ENCODE results near the gene BAZ2B. TPM values are rescaled to one million over a fixed set of nuclear protein-coding genes. Genes with fewer than 3 reads are reported as not detected.

Gene BAZ2B
- total RNA-seq, 1 experiment from 2014 or later = 19.9 TPM

- no peak for TF ChIP-seq CTCF (IDR thresholded peaks at IDR 0.05 in 2 of 3, conservative IDR thresholded peaks at IDR 0.05 in 1 of 3; ENCODE audit: borderline replicate concordance in 1 of 3, insufficient read depth in 1 of 3, low read depth in 2 of 3, low read length in 2 of 3)
- no peak for TF ChIP-seq MAX (IDR thresholded peaks at IDR 0.05)
- TF ChIP-seq YY1 (IDR thresholded peaks at IDR 0.05; ENCODE audit: extremely low read depth, insufficient replicate concordance, low read depth, low read length) = no peak
- no peak for TF ChIP-seq CBX3 (IDR thresholded peaks at IDR 0.05; ENCODE audit: low read depth)
Observed at GRCh38 chr2:159379181-159379580, 237.2 kb downstream of the BAZ2B start (continued).

- Histone ChIP-seq H3K4me3 (replicated peaks in 1 of 2; ENCODE audit: low read depth in 1 of 2, low read length in 2 of 2) (no peak overlapping the region), H3K9me2 (ENCODE audit: insufficient read depth) (no peaks in the 10 kb centered on the region), H3K4me2 (ENCODE audit: low read length) (no peak overlapping the region), H3K27ac (ENCODE audit: low read depth, low read length) (no peak overlapping the region), H4K20me1 (ENCODE audit: insufficient read depth) (no peaks in the 10 kb centered on the region), H3K9me3 (ENCODE audit: control insufficient read depth in 1 of 2, insufficient read depth in 1 of 2, low read depth in 1 of 2, low read length in 2 of 2) (no peaks in the 10 kb centered on the region), H3K4me1 (ENCODE audit: control insufficient read depth in 1 of 2, insufficient read depth in 2 of 2, low read length in 2 of 2) (no peaks in the 10 kb centered on the region), H3K79me2 (ENCODE audit: insufficient read depth, low read length) (no peaks in the 10 kb centered on the region), H3K36me3 (ENCODE audit: control insufficient read depth in 1 of 2, insufficient read depth in 2 of 2, low read length in 2 of 2) (no peaks in the 10 kb centered on the region), H3K9ac (ENCODE audit: low read length) (no peak overlapping the region), H2AFZ (ENCODE audit: low read depth, low read length, poor library complexity, severe bottlenecking) (no peak overlapping the region), H3K27me3 (ENCODE audit: insufficient read depth, low read length) (no peaks in the 10 kb centered on the region)
- BruUV-seq (replicated peaks) = no TSS peak
- ATAC-seq (no peak), DNase-seq (ENCODE audit: low read depth, low spot score) (no peak)
- RAD21 ChIA-PET (ENCODE audit: low non-redundant PET in 1 of 2, low total read pairs in 2 of 2, uncharacterized antibody in 2 of 2, unreplicated experiment in 2 of 2) = no interaction called here
- CTCF ChIA-PET = no interaction called here
- intact Hi-C loops (cut with micrococcal nuclease) = no loop called here
- TF ChIP-seq ZNF274 (IDR thresholded peaks at IDR 0.05; ENCODE audit: low read depth, low read length) = no peak
- no peak for TF ChIP-seq CEBPB (IDR thresholded peaks at IDR 0.05; ENCODE audit: low read depth)
- TF ChIP-seq FOSL1 (IDR thresholded peaks at IDR 0.05; ENCODE audit: low read depth) = no peak
- no peak for TF ChIP-seq ATF3 (IDR thresholded peaks at IDR 0.05)
- TF ChIP-seq MAX (IDR thresholded peaks at IDR 0.05) = no peak
- no peak for TF ChIP-seq RAD21 (IDR thresholded peaks at IDR 0.05; ENCODE audit: low read depth)
- TF ChIP-seq POLR2AphosphoS5 (IDR thresholded peaks at IDR 0.05; ENCODE audit: low read depth, low read length) = no peak
- no peak for TF ChIP-seq JUND (IDR thresholded peaks at IDR 0.05)
- no peak for TF ChIP-seq EGR1 (IDR thresholded peaks at IDR 0.05; ENCODE audit: low read depth)
- no peak for TF ChIP-seq REST (IDR thresholded peaks at IDR 0.05; ENCODE audit: low read depth)
- TF ChIP-seq EZH2phosphoT487 (IDR thresholded peaks at IDR 0.05; ENCODE audit: borderline replicate concordance) = no peak
- no peak for TF ChIP-seq YY1 (IDR thresholded peaks at IDR 0.05; ENCODE audit: extremely low read depth, insufficient replicate concordance, low read depth, low read length)
- no peak for TF ChIP-seq SRF (IDR thresholded peaks at IDR 0.05; ENCODE audit: low read depth)
- TF ChIP-seq ZBTB33 (IDR thresholded peaks at IDR 0.05; ENCODE audit: extremely low read depth, insufficient replicate concordance, low read length) = no peak
- TF ChIP-seq SIN3A (IDR thresholded peaks at IDR 0.05; ENCODE audit: low read depth) = no peak
- POLR2A ChIA-PET = no interaction called here
Observed at GRCh38 chr2:159375241-159375640, 241.1 kb downstream of the BAZ2B start.
